Osteoblast (primary cell): ENCODE results near the gene OSGIN1. TPM values are rescaled to one million over a fixed set of nuclear protein-coding genes. Genes with fewer than 3 reads are reported as not detected.
"Not testable (repeated sequence)": the region's sequence is repeated elsewhere in the genome, so short reads cannot be mapped to it uniquely, and the experiment has no call there.

Experiments
- DNase-seq: peaks from one replicate; pipeline ENCODE4 v3.0.0; 2011; ENCODE audit warnings: low spot score, mixed read lengths; ENCODE audit not compliant: insufficient read length; ENCODE audit errors: missing footprints
- H2AFZ ChIP-seq: 2 replicates; pipeline ENCODE4 v1.6.0; 2011; ENCODE audit warnings: mild to moderate bottlenecking, low read length
- H3K27ac ChIP-seq: 2 replicates; pipeline ENCODE4 v1.5.1; 2011; ENCODE audit warnings: mild to moderate bottlenecking, low read depth, low read length, moderate library complexity
- H3K27me3 ChIP-seq: 2 replicates; pipeline ENCODE4 v1.6.0; 2012; ENCODE audit warnings: mild to moderate bottlenecking, control low read depth, inconsistent platforms, low read length, moderate library complexity; ENCODE audit not compliant: insufficient read depth
- H3K36me3 ChIP-seq: 2 replicates; pipeline ENCODE4 v1.5.1; 2011; ENCODE audit warnings: mild to moderate bottlenecking, low read length, control low read depth, moderate library complexity; ENCODE audit not compliant: insufficient read depth
- H3K4me1 ChIP-seq: 2 replicates; pipeline ENCODE4 v1.5.1; 2011; ENCODE audit warnings: mild to moderate bottlenecking, low read length, control low read depth, moderate library complexity; ENCODE audit not compliant: insufficient read depth
- H3K4me2 ChIP-seq: 2 replicates; pipeline ENCODE4 v1.6.0; 2011; ENCODE audit warnings: mild to moderate bottlenecking, low read length; ENCODE audit not compliant: insufficient read depth
- H3K4me3 ChIP-seq: fragments of 200-600 bp; sonication (generic); 3 replicates; pipeline ENCODE4 v1.5.1; 2012; ENCODE audit warnings: mild to moderate bottlenecking, low read length, inconsistent platforms; ENCODE audit not compliant: insufficient read depth
- H3K79me2 ChIP-seq: 2 replicates; pipeline ENCODE4 v1.6.0; 2012; ENCODE audit warnings: mild to moderate bottlenecking, low read length, control low read depth, inconsistent platforms; ENCODE audit not compliant: insufficient read depth
- H3K9me3 ChIP-seq: 2 replicates; pipeline ENCODE4 v1.5.1; 2011; ENCODE audit warnings: low read depth, low read length, control low read depth
- H4K20me1 ChIP-seq: 2 replicates; pipeline ENCODE4 v1.6.0; 2012; ENCODE audit warnings: mild to moderate bottlenecking, low read length, control low read depth; ENCODE audit not compliant: insufficient read depth
- CTCF ChIP-seq: IDR thresholded peaks from 2 replicates; pipeline ENCODE4 v1.5.1; 2011; ENCODE audit warnings: mild to moderate bottlenecking, low read depth, low read length, moderate library complexity; ENCODE audit errors: extremely low read depth
- total RNA-seq: library from RNA; depleted of rRNA; stranded (reverse); fragments of >200 nt; gene quantifications from 2 replicates; pipeline ENCODE4 v1.2.3, GENCODE V29; 2012

Gene OSGIN1
- total RNA-seq, 1 donor, result 3.6 TPM

GRCh38 chr16:83948914-83949723 is 3.9 kb upstream of the OSGIN1 start:
- Histone ChIP-seq H4K20me1 (no peaks in the 10 kb centered on the region), H3K79me2 (peaks cover 2% of the 10 kb centered on the region), H2AFZ (no peak overlapping the region), H3K4me1 (peaks cover 12% of the 10 kb centered on the region), H3K36me3 (no peaks in the 10 kb centered on the region), H3K4me2 (no peak overlapping the region), H3K4me3 (no peak overlapping the region), H3K9me3 (no peaks in the 10 kb centered on the region), H3K27ac (no peak overlapping the region), H3K27me3 (no peaks in the 10 kb centered on the region)
- DNase-seq, result no peak
- TF ChIP-seq CTCF, result no peak

GRCh38 chr16:83949724-83950001 is 3.4 kb upstream of the OSGIN1 start:
- no peak for DNase-seq
- Histone ChIP-seq H3K27ac (no peak overlapping the region), H3K9me3 (no peaks in the 10 kb centered on the region), H2AFZ (no peak overlapping the region), H4K20me1 (no peaks in the 10 kb centered on the region), H3K4me1 (peaks cover 17% of the 10 kb centered on the region), H3K4me2 (no peak overlapping the region), H3K36me3 (no peaks in the 10 kb centered on the region), H3K79me2 (peaks cover 4% of the 10 kb centered on the region), H3K4me3 (no peak overlapping the region), H3K27me3 (no peaks in the 10 kb centered on the region)
- TF ChIP-seq CTCF, result no peak

- peaks cover 22% of the 10 kb centered on the region for H3K4me1 ChIP-seq
- not testable (repeated sequence) for H3K27me3 ChIP-seq, H3K27ac ChIP-seq, H2AFZ ChIP-seq, H3K4me2 ChIP-seq, H4K20me1 ChIP-seq, H3K9me3 ChIP-seq, H3K4me3 ChIP-seq, H3K36me3 ChIP-seq, DNase-seq
- H3K79me2 ChIP-seq, result peaks cover 13% of the 10 kb centered on the region
These were observed 2.1 kb upstream of the OSGIN1 start for GRCh38 chr16:83950862-83951399.

- no peaks in the 10 kb centered on the region for H3K36me3 ChIP-seq
These were observed 1.5 kb upstream of the OSGIN1 start for GRCh38 chr16:83951544-83951943.

More at GRCh38 chr16:83951544-83951943, 1.5 kb upstream of the OSGIN1 start:
- H4K20me1 ChIP-seq, result peaks cover 11% of the 10 kb centered on the region
- no peaks in the 10 kb centered on the region for H3K9me3 ChIP-seq
- no peak overlapping the region for H3K4me3 ChIP-seq
- H3K4me1 ChIP-seq, result peaks cover 22% of the 10 kb centered on the region
- H3K27ac ChIP-seq, result no peak overlapping the region
- DNase-seq, result no peak
- no peak overlapping the region for H2AFZ ChIP-seq
- no peak for TF ChIP-seq CTCF
- H3K4me2 ChIP-seq, result no peak overlapping the region
- no peaks in the 10 kb centered on the region for H3K27me3 ChIP-seq
- peaks cover 19% of the 10 kb centered on the region for H3K79me2 ChIP-seq
